HG03097 (cell line): ENCODE results near the gene SIRPG.
"Not testable (repeated sequence)": the region's sequence is repeated elsewhere in the genome, so short reads cannot be mapped to it uniquely, and the experiment has no call there.

Source experiments
- ATAC-seq: cut with Tn5 transposase; IDR thresholded peaks from one replicate; pipeline ENCODE4 v1.9.1; 2021; ENCODE audit not compliant: unreplicated experiment, low FRiP score

SIRPG gene

DNA sequence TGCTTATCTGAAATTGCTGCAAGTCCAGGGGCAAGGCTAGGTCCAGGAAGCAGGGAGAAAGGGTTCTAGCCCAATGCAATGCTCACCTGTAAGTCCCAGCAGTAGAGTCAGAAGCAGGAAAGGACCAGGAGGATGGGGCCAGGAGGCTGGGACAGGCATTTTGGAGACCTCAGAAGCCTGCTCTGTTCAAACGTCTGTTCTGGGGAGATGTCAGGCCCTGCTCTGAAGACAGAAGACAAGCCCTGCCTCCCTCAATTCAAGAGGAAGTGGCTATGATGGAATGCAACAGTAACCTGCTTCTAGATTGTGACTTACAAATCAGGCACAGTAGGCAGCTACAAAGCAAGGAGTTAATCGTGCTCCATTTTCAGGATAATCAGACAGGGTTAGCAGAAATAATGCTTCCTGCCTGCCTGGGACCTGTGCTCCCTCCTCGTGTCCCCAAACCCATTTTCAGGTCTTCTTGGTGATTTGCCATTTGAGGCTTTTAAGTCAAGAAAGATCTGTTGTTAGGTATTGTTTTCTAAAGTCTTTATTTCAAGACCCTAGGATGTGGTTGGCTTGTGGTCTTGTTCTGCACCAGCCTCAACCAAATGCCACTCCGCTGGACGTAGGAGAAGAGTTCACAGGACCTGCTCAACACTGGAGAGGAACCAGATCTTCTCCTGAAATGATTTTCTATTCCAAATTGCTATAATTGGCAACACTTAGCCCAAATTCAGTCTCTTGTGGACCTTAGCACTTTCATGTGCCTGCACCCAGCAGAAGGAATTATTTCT, at the start of gene SIRPG:
Gene SIRPG (minus strand): TSS at position 224 of the 779 bp plus-strand sequence. CDS start 65 bp downstream, at position 159.
- no peak for ATAC-seq

DNA sequence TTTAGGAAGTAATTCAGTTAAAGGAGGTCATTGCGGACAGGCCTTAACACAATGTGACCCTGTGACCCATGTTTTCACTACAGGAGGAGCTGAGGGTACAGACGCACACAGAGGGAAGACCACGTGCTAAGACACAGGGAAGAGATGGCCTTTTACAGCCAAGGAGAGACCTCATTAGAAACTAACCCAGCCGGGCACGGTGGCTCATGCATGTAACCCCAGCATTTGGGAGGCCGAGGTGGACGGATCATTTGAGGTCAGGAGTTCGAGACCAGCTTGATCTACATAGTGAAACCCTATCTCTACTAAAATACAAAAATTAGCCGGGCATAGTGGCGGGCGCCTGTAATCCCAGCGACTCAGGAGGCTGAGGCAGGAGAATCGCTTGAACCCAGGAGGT, 49.3 kb upstream of the SIRPG start:
- not testable (repeated sequence) for ATAC-seq

DNA sequence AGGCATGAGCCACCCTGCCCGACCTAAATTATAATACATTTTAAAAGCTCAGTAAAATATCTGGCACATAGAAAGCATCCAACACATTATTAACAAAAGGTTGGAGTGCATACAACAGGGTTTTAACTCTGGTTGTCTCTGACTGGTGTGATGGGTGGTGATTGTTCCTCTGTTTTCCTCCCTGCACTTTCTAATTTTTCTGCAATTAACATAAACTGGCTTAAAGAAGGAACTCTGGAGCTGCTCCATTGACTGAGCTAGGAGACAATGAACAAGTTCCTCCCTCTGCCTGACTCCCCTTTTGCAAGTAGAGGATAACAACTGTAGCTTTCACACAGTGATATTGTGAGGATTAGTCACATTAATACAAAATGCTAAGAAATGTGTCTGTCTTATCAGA, 48.5 kb upstream of the SIRPG start:
- ATAC-seq, result no peak

DNA sequence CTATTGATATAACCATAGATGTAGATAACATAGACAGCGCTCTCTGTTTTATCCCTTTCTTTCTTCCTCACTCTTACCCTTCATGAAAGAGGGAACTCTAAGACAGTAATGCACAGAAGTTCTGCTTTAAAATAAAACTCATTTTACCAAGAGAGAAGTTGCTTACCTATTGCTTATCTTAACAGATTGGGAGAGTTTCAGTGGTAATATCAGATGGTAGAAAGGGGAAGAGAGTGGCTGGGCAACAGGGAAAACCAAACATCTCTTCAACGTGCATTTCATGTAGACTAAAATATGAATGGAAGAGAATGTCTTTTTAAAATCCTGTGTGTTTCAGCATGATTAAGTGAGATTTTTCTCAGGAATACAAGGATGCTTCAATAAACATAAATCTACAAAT, 45.3 kb upstream of the SIRPG start:
- no peak for ATAC-seq

DNA sequence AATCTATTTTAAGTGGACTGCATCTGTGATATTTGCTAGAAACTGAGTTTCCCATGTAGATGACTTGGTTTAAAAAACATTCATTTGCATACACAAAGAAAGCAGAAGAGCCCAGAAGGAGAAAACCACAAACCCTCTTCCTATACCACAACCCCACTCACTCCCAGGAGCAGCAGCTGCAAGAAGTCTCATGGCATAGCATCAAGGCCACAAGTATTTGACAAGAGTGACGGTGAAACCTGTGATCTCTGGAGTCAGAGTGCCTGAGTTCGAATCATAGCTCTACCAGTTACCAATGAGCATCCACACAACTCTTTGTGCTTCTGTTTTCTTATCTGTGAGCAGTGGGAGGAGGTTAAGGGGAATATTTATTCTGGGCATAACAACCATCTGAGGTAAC, 44.7 kb upstream of the SIRPG start:
- ATAC-seq, result no peak

DNA sequence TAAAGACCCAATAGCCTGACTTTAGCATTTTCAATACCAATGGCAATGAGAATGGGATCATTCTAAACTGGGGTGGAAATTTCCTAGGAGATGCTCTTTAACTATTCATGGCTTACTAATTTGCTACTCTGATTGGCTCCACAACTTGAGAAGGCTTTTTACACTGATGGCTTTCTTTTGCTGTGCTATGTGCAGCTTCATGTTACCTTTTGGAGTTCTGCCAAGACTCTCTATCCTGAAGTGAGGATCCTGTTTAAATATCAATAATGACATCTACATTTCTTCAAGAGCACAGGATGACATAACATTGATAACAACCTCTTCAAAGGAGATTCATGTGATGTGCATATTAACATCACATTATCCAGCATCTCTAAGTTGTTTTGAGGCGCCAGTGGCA, 43.4 kb upstream of the SIRPG start:
- ATAC-seq, result no peak

DNA sequence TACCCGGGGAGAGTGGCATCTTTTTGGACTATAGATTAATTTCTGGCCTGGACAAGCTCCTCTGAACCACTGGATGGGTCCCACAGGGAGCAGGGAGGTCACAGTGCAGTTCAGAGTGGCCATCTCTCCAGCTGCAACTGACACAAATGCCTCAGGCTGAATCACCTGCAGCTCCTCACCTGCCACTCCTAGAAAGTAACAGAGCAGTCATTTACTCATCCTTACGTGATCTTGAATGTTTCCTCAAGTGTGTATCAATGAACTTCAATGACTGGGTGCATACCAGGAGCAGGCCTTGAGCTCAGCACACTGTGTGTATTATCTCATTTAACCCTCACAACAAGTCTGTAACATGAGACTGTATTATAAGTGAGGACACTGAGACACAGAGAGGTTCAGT, 40.0 kb upstream of the SIRPG start:
- ATAC-seq, result no peak

DNA sequence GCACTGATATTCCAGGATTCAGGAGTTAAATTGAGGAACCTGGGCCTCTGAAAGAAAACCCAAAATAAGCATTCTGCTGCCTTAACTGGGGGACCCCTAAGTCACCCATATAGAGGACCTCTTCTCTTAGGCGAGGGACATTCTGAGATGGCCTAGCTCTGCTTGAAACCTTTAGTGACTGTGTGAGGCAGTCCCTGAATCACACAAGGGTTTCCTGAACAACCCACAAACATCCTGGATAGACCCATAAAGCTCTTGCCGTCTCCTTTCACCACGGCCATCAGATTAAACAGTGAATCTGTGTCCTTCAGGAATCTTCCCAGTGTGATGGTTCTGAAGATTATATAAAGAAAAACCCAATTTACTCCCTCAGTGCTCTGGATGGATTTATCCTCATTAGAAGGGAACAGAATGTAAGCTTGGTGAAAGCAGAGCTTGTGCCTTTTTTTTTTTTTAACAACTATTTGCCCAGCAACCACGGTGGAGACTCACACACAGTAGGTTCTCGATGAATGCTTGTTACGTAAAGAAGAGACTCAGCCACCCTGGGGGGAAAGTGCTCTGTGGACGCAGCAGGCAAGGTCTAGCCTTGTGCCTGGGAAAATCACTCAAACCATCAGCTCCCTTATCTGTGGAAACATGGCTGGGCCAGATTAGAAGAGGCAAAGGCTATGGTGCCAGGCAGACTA, 39.1 kb upstream of the SIRPG start:
- ATAC-seq, result no peak

DNA sequence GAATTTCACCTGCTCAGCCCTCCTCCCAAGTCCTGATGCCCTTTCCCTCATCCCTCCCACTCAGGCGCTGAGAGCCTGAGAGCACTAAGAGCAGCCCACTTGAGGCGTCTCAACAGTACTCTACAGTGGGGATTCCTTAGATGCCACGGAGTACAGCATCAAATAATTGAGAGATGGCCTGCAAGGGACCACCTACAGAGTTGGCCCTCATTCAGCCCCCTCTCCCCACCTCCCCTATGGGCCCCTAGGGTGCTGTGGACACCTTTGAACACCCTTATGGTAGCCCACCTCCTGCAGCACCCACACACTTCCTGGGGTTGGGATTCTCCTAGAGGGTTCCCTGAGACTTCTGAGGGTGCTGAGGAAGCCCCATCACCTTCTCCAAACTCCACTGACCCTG, 37.1 kb upstream of the SIRPG start:
- ATAC-seq, result no peak

DNA sequence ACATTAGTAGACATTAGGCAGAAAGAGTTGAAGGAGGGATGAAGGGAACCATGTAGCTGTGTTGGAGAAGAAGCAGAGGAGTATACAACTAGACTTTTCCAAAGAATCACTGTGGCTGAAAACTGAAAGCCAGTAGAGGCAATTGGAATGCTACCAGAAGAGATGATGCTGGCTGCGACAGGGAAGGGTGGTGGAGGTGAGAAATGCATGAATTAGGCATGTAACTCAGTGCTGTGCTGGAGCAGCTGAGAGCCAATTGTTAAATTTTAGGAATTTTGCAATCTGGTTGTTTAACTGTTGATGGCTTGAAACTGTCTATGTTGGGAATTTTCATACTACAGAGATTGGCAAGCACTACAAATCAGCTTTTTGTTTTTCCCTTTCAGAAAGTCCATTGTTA, 35.8 kb upstream of the SIRPG start:
- no peak for ATAC-seq

DNA sequence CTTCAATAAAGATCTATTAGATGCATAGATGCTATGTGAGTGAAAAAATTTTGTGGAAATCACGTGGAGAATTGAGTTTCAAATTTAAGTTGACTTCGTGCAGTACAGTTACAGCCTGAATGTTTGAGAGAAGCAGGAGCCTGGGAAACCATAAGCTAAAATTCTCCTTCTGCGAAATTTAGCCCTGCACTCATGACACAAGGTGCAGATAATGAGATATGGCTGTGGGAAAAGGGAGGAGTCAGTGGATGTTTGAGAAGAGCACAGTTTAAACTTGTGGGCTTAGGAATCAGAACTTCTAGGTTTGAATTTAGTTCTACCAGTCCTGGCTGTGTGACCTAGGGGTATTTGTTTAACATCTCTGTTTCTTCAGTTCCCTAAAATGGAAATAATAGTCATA, 32.1 kb upstream of the SIRPG start:
- no peak for ATAC-seq

DNA sequence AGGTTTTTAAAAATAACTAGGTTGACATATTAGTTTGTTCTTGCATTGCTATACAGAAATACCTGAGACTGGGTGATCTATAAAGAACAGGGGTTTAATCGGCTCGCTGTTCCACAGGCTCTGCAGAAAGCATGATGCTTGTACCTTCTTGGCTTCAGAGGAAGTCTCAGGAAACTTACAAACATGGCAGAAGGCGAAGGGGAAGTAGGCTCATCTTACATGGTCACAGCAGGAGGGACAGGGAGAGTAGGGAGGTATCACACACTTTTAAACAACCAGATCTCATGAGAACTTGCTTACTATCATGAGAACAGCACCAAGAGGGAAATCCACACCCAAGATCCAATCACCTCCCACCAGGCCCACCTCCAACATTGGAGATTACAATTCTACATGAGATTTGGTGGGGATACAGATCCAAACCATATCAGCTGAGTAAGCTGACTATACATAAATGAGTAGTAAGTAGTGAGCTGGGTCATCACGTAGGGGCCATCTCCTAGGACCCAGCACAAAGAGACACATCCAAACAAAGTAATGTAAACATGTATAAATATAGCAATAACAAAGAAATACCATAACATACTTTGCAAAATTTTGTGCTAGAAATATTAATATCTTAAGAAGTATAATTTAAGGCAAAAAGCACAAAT, 31.4 kb upstream of the SIRPG start:
- ATAC-seq, result no peak

DNA sequence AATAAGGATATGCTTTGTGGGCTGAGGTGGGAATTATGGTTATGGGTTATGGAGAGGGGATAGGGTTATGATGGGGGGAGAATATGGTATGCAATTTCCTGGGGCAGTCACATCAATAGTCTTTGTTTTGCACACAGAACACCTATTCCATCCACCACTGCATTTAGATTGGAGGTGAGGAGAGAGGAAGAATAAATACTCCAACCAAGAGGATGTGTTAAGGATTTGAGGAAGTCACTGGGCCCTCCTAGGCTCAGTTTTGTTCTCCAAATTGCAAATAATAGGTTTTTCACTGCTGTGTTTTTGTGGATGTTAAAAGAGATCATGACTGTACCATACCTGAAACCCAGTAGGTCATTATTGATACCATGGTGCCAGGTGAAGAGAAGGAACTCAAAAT, 29.5 kb upstream of the SIRPG start:
- no peak for ATAC-seq

DNA sequence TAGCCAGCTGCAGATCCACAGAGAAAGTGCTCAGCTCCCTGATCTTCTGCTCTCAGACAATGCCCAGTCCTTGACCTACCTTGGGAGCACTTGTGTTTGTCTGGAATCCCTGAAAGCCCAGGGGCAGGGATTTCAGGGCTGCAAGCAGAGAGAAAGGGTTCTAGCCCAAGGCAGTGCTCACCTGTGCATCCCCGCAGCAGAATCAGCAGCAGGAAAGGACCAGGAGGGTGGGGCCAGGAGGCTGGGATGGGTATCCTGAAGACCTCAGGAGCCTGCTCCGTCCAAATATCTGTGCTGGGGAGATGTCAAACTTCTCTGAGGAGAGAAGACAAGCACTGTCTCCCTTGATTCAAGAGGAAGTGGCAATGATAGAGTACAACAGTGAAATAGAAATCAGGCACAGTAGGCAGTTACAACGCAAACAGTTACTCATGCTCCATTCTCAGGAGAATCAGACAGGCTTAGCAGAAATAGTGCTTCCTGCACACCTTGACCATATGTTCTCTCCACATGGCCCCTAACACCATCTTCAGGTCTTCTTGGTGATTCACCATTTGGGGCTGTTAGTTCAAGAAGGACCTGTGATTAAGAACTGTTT, 28.7 kb upstream of the SIRPG start:
- ATAC-seq, result no peak

DNA sequence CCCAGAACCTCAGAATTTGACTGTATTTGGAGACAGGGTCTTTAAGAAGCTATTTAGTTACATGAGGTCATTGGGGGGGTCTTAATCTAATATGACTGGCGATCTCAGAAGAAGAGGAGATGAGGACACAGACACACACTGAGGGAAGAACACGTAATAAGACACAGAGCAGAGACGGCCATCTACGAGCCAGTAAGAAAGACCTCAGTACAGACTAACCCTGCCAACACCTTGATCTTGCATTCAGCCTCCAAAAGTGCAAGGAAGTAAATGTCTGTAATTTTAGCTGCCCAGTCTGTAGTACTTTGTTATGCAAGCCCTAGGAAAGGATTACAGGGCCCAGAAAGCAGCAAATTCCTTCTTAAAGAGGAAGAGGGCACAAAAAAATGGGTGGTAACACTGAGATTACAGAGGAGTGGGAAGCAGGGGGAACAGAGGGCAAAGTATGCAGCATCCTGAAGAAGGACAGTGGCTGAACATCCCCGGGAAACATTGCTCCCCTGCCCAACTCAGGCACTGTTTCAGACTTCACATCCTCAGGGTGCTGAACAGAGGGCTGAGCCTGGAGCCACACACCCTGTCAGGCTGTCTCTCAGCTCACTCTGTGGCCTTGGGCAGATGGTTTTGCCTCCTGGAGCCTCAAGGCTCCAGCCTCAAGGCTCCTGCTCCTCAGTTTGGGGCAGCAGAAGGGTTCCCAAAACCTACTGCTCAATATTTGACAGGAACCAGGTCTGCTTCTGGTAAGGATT, 27.9 kb upstream of the SIRPG start:
- ATAC-seq, result no peak

DNA sequence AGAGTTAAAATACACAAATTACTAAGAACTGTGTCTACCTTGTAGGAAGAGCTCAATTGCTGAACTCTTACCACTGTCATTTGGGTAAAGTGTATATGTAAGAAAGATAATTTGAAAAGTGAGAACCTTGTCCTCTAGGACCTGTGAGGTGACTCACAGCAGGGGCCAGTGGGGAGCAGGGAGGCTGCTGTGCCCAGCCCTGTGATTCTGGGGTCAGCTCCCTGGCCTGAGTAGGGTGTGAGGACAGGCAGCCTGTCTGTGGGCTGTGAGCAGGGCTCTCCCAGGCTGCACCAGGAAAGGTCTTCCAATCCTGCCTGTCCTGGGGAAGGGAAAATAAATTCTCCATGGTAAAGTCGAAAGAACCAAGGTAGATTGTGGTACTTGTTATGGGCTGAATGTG, 27.3 kb upstream of the SIRPG start:
- no peak for ATAC-seq

DNA sequence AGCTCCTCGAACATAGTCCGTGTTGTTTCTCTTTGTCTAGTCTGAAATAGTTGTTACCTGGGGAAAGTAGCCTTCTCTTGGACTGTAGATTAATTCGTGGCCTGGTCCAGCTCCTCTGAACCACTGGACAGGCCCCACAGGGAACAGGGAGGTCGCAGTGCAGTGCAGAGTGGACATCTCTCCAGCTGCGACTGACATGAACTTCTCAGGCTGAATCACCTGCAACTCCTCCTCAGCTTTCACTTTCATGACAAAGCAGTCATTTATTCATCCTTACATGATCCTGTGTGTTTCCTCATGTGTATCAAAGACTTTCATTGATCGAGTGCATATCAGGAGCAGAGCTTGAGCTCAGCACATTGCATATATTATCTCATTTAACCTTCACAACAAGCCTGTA, 19.1 kb upstream of the SIRPG start:
- ATAC-seq, result no peak

DNA sequence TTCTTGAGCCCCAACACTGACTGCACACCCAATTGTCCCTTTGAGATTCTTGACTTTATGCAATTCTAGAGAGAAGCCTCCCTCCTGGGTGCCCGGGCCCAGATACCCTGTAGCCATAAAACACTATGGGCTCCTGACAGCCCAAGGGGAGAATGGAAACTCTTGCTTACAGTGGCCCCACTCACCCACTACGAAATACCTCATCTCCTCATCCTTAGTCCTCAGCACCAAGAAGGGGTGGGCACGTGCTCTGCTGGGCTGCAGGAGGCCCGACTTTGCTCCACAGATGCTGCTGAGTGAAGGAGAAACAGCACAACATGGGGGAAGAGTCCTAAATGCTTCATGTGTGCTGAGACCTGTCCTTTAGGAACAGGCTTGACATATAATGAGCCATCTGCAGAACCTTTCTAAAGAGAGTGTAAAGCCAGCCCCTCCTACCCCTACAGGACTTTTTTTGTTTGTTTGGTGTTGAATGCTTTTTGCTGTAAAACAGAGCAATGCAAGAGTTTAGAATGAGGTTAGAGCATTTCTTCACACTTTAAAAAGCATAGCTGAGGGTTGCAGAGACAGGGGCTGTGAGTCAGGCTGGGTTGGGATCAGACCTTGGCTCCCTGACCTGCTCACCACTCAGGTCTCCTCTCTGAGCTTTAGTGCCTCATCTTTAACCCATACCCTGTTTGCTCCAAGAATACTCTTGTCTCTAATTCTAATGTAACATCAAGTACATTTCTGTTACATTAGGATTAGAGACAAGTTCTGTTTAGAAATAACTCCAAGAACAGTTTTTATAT, 17.6 kb upstream of the SIRPG start:
- no peak for ATAC-seq

DNA sequence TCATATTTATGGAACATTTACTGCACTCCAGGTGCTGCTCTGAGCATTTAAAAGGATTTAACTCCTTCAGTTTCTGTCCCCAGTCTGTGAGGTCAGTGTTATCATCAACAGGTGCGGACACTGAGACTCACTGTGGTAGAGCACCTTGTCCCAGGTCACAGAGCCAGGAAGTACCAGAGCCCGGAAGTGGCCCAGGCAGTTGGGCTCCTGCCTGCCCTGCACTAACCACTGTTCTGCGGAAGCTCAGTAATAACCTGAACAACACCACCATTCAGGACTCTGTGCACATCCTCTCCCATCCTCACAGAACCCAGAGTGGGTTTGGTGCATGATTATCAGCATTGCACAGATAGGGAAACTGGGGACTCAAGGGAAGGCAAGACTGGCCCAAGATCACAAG, 16.8 kb upstream of the SIRPG start:
- no peak for ATAC-seq

DNA sequence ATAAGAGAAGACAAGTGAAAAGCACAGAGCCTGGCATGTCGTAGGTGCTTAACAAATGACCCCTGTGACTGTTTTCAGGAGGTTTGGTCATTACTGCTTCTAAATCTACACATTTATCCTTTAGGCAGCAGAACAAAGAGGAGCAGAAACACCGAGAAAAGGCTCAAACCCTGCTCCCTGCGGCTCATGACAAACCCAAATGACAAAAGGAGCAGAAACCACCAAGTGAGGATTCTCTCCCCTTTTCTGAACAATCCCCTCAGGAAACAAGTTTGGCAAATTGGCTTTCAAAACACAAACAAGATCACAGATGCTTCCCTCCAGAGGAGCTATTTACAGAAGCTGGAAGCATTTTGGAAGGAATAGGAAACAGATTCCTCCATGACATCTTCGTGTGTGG, 15.8 kb upstream of the SIRPG start:
- no peak for ATAC-seq
